ENCODE data around the gene ATPAF2.

Gene ATPAF2

DNA sequence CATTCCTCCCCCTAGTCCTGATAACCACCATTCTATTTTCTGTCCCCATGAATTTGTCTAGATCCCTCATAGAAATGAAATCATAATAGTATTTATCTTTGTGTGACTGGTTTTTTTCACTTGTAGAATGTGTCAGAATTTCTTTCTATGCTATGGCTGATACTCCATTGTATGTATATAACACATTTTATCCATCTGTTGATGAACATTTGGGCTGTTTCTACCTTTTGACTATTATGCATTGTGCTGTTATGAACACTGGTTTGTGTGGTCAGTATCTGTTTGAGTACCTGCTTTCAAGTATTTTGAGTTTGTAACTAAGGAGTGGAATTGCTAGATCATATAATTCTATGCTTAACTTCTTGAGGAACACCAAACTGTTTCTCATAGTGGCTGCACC, 32.8 kb upstream of the ATPAF2 start:
- H3K4me3 ChIP-seq (ENCODE audit: low read depth, low read length), result no peak overlapping the region
- TF ChIP-seq, protein P1, sequence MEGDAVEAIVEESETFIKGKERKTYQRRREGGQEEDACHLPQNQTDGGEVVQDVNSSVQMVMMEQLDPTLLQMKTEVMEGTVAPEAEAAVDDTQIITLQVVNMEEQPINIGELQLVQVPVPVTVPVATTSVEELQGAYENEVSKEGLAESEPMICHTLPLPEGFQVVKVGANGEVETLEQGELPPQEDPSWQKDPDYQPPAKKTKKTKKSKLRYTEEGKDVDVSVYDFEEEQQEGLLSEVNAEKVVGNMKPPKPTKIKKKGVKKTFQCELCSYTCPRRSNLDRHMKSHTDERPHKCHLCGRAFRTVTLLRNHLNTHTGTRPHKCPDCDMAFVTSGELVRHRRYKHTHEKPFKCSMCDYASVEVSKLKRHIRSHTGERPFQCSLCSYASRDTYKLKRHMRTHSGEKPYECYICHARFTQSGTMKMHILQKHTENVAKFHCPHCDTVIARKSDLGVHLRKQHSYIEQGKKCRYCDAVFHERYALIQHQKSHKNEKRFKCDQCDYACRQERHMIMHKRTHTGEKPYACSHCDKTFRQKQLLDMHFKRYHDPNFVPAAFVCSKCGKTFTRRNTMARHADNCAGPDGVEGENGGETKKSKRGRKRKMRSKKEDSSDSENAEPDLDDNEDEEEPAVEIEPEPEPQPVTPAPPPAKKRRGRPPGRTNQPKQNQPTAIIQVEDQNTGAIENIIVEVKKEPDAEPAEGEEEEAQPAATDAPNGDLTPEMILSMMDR (IDR thresholded peaks at IDR 0.05; ENCODE audit: low read depth, low read length, missing control alignments), result no peak
- no peak for DNase-seq (ENCODE audit: low read depth)

DNA sequence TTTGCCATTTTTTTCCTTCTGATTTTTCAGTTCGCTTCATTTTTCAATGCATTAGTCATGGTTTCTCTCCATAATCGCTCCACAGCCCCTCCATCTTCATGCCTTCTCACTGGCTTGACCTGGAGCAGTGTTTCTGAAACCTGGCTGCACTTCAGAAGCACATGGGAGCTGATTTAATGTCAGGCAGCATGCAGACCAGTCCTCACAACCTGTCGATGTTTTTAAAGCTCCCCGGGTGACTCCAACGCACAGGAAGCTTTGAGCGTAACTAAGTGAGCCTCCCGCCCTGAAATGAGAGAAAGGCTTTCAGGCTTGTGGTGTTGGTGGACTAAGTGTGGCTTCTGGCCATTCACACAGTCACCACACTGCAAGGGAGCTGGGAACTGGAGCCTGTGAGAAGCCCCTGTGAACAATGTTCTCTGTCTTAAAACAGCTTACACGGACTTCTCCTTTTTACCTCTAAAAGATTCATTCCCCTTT, 31.9 kb upstream of the ATPAF2 start:
- TF ChIP-seq, protein P1 (IDR thresholded peaks at IDR 0.05; ENCODE audit: low read depth, low read length, missing control alignments), result no peak
- H3K4me3 ChIP-seq (ENCODE audit: low read depth, low read length), result no peak overlapping the region
- DNase-seq (ENCODE audit: low read depth), result no peak

DNA sequence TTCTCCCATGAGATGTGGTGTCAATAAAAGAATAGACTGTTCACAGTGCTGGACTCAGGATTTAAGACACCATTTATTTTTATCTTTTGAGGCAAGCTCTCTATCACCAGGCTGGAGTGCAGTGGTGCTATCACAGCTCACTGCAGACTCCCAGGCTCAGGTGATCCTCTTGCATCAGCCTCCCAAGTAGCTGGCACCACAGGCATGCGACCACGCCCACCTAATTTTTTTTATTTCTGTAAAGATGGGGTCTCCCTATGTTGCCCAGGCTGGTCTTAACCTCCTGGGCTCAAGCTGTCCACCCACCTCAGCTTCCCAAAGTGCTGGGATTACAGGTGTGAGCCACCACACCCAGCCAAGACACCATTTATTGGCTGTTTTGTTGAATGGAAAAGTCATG, 30.1 kb upstream of the ATPAF2 start:
- DNase-seq (ENCODE audit: low read depth), result no peak
- TF ChIP-seq, protein P1 (IDR thresholded peaks at IDR 0.05; ENCODE audit: low read depth, low read length, missing control alignments), result no peak
- no peak overlapping the region for H3K4me3 ChIP-seq (ENCODE audit: low read depth, low read length)

DNA sequence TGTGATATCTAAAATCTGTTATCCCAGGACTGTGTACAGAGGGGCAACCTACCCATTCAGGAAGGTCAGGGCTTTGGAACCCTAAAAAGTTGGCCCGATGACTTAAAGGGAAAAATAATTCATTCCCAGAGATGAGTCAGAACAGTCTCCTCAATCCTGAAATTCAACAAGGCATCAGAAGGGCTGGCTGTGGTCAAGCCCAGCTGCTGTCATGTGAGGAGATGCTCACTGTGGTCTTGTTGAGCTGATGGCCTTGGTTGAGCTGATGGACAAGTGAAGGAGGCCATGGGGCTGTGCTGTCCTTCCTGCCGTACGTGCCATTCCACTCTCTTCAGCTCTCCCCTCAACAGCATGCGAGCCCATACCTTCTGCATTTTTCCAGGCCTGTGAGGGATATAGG, 27.9 kb upstream of the ATPAF2 start:
- TF ChIP-seq, protein P1 (IDR thresholded peaks at IDR 0.05; ENCODE audit: low read depth, low read length, missing control alignments), result no peak
- no peak overlapping the region for H3K4me3 ChIP-seq (ENCODE audit: low read depth, low read length)
- DNase-seq (ENCODE audit: low read depth), result no peak

DNA sequence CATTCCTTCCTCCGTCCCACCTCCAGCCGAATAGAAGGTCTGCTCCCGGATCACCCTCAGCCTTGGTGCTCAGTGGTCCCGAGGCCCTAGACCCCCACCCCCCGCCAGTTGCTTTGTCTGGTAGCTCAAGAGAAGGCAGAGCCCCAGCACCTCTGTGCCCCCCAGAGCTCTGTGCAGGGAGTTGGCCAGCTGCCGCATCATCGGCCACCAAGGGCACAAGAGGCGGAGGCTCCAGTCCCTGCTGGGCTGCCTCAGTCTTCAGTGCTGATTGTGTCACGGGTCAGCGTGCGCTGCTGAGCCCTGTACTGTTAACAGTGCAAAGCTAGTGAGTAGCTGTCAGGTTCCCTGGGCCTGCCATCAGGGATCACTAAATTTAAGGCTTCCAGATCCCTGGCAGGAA, 26.6 kb upstream of the ATPAF2 start:
- DNase-seq (ENCODE audit: low read depth), result no peak
- TF ChIP-seq, protein P1 (IDR thresholded peaks at IDR 0.05; ENCODE audit: low read depth, low read length, missing control alignments), result no peak
- H3K4me3 ChIP-seq (ENCODE audit: low read depth, low read length), result no peak overlapping the region

DNA sequence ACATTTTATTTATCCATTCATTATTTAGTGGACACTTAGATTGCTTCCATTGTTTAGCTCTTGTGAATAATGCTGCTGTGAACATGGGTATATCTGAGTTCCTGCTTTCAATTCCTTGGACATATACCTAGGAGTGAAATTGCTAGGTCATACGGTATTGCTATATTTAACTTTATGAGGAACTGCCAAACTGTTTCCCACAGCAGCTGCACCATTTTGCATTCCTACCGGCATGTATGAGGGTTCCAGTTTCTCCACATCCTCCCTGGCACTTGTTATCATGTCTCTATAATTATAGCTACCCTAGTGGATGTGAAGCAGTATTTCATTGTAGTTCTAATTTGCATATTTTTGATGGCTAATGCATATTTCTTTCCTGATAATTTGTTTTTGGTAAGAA, 25.1 kb upstream of the ATPAF2 start:
- no peak for DNase-seq (ENCODE audit: low read depth)
- TF ChIP-seq, protein P1 (IDR thresholded peaks at IDR 0.05; ENCODE audit: low read depth, low read length, missing control alignments), result no peak
- no peak overlapping the region for H3K4me3 ChIP-seq (ENCODE audit: low read depth, low read length)

DNA sequence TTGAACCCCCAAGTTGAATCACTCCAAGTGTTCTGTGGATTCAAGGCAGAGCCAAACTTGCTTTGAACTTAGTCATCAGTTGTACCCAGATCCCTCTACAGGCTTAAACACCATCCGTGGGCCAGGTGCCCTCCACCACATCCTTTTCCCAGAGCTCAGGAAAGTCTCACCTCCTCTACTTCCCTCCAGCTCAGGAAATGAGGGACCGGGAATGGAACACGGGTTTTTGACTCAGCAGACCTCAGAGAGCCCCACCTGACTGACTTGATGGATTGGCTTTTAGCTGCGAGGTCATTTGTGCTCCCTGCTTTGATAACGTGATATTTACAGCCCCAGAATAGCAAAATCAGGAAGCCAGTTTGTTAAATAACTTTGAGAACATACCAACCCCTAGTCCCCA, 20.3 kb upstream of the ATPAF2 start:
- DNase-seq (ENCODE audit: low read depth), result no peak
- TF ChIP-seq, protein P1 (IDR thresholded peaks at IDR 0.05; ENCODE audit: low read depth, low read length, missing control alignments), result no peak
- H3K4me3 ChIP-seq (ENCODE audit: low read depth, low read length), result no peak overlapping the region
